Central memory CD8-positive, alpha-beta T cell (primary cell): ENCODE results near the gene ADAT3.
"Not testable (repeated sequence)": the region's sequence is repeated elsewhere in the genome, so short reads cannot be mapped to it uniquely, and the experiment has no call there.

Experiments
- ATAC-seq: fragments of 150-1000 bp; cut with Tn5 transposase; replicated peaks from 2 replicates; pipeline ENCODE4 v1.10.0; 2022; ENCODE audit warnings: mild to moderate bottlenecking, moderate FRiP score, moderate number of reproducible peaks; ENCODE audit not compliant: poor library complexity, severe bottlenecking; ENCODE audit errors: extremely low read depth
- DNase-seq, 2 donors: peaks; one replicate each; pipeline ENCODE4 v3.0.0; 2021; ENCODE audit warnings: low spot score in 2 of 2
- H3K27ac Mint-ChIP-seq: one replicate; pipeline ENCODE4 v1.8.0; 2022; ENCODE audit warnings: low read depth, mild to moderate bottlenecking, moderate library complexity, mixed read lengths
- H3K27me3 Mint-ChIP-seq: one replicate; pipeline ENCODE4 v1.8.0; 2022; ENCODE audit warnings: mixed read lengths
- H3K36me3 Mint-ChIP-seq: one replicate; pipeline ENCODE4 v1.8.0; 2022; ENCODE audit warnings: mild to moderate bottlenecking, moderate library complexity, mixed read lengths; ENCODE audit not compliant: insufficient read depth
- H3K4me1 Mint-ChIP-seq: one replicate; pipeline ENCODE4 v1.8.0; 2022; ENCODE audit warnings: mixed read lengths
- H3K4me3 Mint-ChIP-seq: one replicate; pipeline ENCODE4 v1.8.0; 2022; ENCODE audit warnings: mild to moderate bottlenecking, moderate library complexity, mixed read lengths
- H3K9me3 Mint-ChIP-seq: one replicate; pipeline ENCODE4 v1.8.0; 2022; ENCODE audit warnings: mixed read lengths

ADAT3 gene

DNA sequence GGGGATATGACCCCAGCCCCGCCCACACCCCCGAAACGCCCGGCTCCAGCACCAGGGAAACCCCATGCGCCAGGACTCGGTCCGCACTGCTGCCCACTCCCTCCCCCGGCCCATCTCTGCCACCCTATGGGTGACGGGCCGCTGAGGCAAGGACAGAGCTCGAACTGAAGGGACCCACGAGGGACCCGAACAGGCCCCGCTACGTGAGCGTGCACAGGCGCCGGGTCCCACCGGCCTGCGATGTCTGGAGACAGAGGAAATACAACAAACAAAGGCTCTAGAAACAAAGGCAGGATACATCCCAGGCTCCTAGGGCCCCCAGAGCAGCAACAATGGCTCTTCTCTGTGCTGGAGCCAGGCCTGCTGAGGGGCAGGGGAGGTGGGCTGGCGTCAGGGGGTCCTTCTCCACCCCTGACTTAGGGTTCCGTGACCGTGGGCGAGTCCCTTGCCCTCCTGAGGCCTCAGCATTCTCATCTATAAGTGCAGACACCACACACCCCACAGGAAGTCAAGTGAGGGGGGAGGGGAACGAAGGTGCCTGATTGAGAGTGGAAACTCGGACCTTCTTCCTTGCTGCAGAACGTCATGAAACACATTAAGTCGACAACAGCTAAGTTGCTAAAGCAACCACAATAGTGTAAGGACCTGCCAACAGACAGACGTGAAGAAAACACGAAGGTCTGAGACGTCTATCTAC is 23.0 kb upstream of the ADAT3 start:
- peak; percentile 59 to 89 for DNase-seq
- no peaks in the 10 kb centered on the region for H3K27me3 Mint-ChIP-seq
- peak overlapping the region; percentile 98 for H3K4me3 Mint-ChIP-seq
- peaks cover 40% of the 10 kb centered on the region for H3K36me3 Mint-ChIP-seq
- peak; percentile 74 for ATAC-seq
- peak overlapping the region; percentile 99 for H3K27ac Mint-ChIP-seq
- peaks cover 29% of the 10 kb centered on the region for H3K4me1 Mint-ChIP-seq
- no peaks in the 10 kb centered on the region for H3K9me3 Mint-ChIP-seq

DNA sequence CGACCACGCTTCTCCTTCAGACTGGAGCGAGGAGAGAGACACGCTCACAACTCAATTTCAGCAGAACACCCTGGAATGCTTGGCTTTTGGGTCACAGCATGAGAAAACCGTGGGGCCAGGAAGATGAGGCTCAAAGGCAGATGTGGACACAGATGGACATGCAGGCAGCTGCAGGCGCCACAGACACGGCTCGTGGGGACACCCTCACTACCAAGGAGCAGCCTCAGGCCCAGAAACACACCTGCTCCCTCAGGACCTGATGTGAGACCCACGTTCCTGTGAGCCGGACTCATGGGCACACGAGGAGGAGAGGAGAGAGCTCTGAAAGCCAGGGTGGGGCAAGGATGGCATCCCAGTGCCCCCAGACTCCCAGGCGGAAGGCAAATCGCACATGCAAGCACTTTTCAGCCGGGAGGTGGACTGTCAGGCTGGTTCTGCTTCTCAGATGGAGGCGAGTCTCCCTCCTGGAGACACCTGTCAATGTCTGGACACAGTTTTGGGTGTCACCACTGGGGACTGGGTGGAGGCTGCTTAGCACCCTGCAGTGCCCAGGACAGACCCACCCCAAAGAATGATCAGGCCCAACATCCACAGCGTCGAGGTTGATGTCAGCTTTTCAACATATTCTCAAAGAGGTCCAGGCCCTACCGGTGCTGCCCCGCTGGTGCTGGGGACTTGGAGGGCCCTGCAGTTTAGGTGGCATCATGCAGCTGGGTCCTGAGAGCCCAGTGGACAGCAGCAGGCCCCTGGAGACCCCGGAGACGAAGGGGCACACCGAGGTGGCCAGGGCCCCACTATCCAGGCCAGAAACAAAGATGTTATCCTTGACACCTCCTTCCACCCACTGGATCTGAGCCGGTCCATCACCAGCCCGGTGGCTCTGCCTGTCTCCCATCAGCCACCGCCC is 22.2 kb upstream of the ADAT3 start:
- no peaks in the 10 kb centered on the region for H3K9me3 Mint-ChIP-seq
- peaks cover 42% of the 10 kb centered on the region for H3K36me3 Mint-ChIP-seq
- no peak for DNase-seq
- peaks cover 29% of the 10 kb centered on the region for H3K4me1 Mint-ChIP-seq
- H3K27ac Mint-ChIP-seq: peak overlapping the region; percentile 99
- no peaks in the 10 kb centered on the region for H3K27me3 Mint-ChIP-seq
- peak overlapping the region; percentile 98 for H3K4me3 Mint-ChIP-seq
- no peak for ATAC-seq

DNA sequence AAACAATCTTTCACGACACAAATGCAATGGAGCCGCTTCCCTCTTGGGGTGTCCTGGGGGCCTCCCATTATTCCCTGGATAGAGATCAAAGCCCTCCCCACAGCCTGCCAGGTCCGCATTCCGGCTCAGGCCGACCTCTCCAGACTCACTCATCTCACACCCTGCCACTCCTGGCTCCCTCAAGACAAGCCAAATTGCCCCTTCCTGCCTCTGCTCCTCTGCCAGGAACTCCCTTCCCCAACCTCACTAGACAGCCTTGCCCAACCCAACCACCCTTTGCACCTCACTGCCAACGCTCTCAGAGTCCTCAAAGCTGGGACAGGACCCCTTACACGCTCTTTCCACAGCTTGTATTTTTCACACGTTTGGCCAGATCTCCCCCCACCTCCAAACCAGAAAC is 21.4 kb upstream of the ADAT3 start:
- ATAC-seq: peak; percentile 7
- Mint-ChIP-seq H3K27ac (peak overlapping the region; percentile 99), H3K27me3 (no peaks in the 10 kb centered on the region), H3K4me3 (peak overlapping the region; percentile 98), H3K9me3 (no peaks in the 10 kb centered on the region), H3K4me1 (peaks cover 29% of the 10 kb centered on the region), H3K36me3 (peaks cover 41% of the 10 kb centered on the region)
- no peak for DNase-seq

DNA sequence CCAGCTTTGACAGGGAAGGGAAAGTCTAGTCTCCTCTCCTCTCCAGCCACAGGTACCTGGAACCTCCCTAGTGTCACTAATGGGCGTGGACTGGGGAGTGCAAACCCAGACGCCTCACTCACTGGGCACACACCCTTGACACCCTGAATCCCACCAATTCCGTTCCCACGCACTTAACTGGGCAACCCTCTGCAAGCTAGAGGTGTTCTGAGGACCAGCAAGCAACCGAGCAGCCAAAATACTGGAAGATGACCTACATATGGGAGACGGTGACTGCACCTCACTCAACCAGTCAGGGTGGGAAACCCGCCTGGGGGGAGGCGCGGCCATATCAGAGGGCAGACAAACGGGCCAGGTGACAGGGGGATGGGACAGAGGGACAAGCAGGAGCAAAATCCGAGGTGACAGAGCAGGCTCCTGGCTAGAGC is 20.9 kb upstream of the ADAT3 start:
- Mint-ChIP-seq H3K27ac (peak overlapping the region; percentile 99), H3K27me3 (no peaks in the 10 kb centered on the region), H3K36me3 (peaks cover 41% of the 10 kb centered on the region), H3K4me1 (peaks cover 29% of the 10 kb centered on the region), H3K4me3 (peak overlapping the region; percentile 98), H3K9me3 (no peaks in the 10 kb centered on the region)
- ATAC-seq: peak; percentile 12
- no peak for DNase-seq

DNA sequence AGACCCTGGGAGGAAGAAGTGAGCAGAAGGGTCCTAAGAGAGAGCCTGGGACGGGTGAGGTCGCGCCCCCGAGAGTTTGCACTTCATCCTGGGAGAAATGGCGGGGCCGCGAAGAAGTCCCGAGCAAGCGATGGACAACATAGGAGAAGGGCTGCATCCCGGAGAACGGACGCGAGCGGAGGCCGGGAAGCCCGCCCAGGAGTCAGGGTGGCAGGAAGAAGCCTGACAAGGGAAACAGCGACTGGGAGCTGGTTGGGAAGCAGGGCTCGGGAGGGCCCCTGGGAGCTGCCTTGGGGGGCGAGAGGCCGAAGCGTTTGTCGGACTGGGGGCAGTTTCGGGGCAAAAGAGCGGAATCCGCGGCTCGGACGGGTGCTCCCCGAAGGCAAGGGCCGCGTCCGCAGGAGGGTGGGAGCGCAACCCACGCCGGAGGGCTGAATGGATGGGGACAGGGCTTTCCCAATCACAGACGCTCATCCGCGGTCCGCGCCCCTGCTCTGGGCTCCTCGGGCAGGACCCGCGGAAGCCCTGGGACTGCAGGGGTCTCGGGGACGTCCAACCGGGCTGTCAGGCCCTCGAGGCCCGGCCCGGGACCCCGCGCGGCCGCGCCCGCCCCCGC is 20.4 kb upstream of the ADAT3 start:
- Mint-ChIP-seq H3K36me3 (peaks cover 41% of the 10 kb centered on the region), H3K27ac (peak overlapping the region; percentile 99), H3K27me3 (no peaks in the 10 kb centered on the region), H3K4me1 (peaks cover 29% of the 10 kb centered on the region), H3K4me3 (peak overlapping the region; percentile 98), H3K9me3 (no peaks in the 10 kb centered on the region)
- DNase-seq (no peak), ATAC-seq (no peak)

GRCh38 chr19:1885398-1886119 is 19.6 kb upstream of the ADAT3 start, which contains the start of gene ABHD17A:
Gene ABHD17A (minus strand): TSS chr19:1885496. CDS start chr19:1881566, 3,930 bp downstream.
- peaks cover 29% of the 10 kb centered on the region for H3K4me1 Mint-ChIP-seq
- peak; percentile 89 to 94 for DNase-seq

GRCh38 chr19:1886360-1886759 is 18.8 kb upstream of the ADAT3 start:
- H3K9me3 Mint-ChIP-seq, ATAC-seq, DNase-seq, H3K27me3 Mint-ChIP-seq, H3K27ac Mint-ChIP-seq, H3K4me3 Mint-ChIP-seq: not testable (repeated sequence)
- peaks cover 29% of the 10 kb centered on the region for H3K4me1 Mint-ChIP-seq
- H3K36me3 Mint-ChIP-seq: peaks cover 35% of the 10 kb centered on the region

More at GRCh38 chr19:1885398-1886119, 19.6 kb upstream of the ADAT3 start, which contains the start of gene ABHD17A:
- ATAC-seq: peak; percentile 48
- peak within 1 kb of the TSS; percentile 99 for H3K27ac Mint-ChIP-seq
- peak within 1 kb of the TSS; percentile 98 for H3K4me3 Mint-ChIP-seq
- not testable (repeated sequence) for H3K27me3 Mint-ChIP-seq, H3K9me3 Mint-ChIP-seq
- H3K36me3 Mint-ChIP-seq: peaks cover 39% of the 10 kb centered on the region

DNA sequence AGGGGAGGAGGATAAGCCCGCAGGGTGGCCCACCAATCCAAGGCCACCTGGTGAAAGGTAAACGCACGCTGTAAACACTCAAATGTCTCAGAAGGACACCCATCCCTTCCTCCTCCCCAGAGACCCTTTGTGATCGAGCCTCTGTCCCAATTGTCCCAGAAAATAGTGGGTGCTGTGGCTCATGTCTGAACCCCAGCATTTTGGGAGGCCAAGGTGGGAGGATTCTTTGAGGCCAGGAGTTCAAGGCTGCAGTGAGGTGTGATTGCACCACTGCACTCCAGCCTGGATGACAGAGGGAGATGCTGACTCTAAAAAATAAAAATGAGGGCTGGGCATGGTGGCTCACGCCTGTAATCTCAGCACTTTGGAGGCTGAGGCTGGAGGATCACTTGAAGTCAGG is 16.8 kb upstream of the ADAT3 start:
- no peak for ATAC-seq
- H3K4me3 Mint-ChIP-seq: no peak overlapping the region
- H3K27me3 Mint-ChIP-seq: no peaks in the 10 kb centered on the region
- H3K27ac Mint-ChIP-seq: no peak overlapping the region
- H3K4me1 Mint-ChIP-seq: peaks cover 13% of the 10 kb centered on the region
- peaks cover 20% of the 10 kb centered on the region for H3K36me3 Mint-ChIP-seq
- DNase-seq: no peak
- no peaks in the 10 kb centered on the region for H3K9me3 Mint-ChIP-seq

DNA sequence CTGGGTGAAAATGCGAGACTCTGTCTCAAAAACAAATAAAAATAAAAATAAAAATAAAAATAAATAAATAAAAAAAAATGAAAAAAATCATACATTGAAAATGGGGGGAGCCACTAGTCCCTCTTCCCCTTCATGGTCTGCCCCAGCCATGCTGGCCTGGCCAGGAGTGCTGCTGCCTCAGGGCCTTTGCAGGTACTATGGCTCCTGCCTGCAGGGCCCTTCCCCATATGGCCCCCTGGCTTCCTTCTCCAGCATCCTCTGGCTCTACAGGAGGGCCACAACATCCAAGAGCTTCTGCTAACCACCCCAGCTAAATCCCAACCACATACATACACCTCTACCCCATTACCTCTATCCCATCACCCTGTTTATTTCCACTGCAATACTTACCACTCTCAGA is 15.3 kb upstream of the ADAT3 start:
- Mint-ChIP-seq H3K4me3 (no peak overlapping the region), H3K27ac (no peak overlapping the region), H3K4me1 (peaks cover 6% of the 10 kb centered on the region), H3K9me3 (no peaks in the 10 kb centered on the region), H3K36me3 (peaks cover 9% of the 10 kb centered on the region), H3K27me3 (no peaks in the 10 kb centered on the region)
- ATAC-seq: no peak
- DNase-seq: no peak

DNA sequence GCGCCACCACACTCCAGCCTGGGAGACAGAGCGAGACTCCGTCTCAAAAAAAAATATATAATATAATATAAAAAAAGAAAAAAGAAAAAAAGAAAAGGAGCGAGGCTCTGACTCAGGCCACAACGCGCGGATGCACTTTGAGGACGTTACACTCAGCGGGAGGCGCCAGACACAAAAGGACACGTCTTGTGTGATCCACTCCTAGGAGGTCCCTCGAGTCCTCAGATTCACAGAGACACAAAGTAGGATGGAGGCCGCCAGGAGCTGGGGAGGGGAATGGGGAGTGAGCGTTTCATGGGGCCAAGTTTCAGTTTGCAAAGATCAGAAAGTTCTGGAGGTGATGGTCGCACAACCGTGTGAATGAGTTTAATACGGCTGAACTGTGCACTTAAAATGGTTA is 11.4 kb upstream of the ADAT3 start:
- H3K4me3 Mint-ChIP-seq: no peak overlapping the region
- H3K4me1 Mint-ChIP-seq: peaks cover 21% of the 10 kb centered on the region
- H3K27me3 Mint-ChIP-seq: no peaks in the 10 kb centered on the region
- H3K9me3 Mint-ChIP-seq: no peaks in the 10 kb centered on the region
- ATAC-seq (no peak), DNase-seq (no peak)
- H3K27ac Mint-ChIP-seq: peak overlapping the region; percentile 32
- H3K36me3 Mint-ChIP-seq: peaks cover 16% of the 10 kb centered on the region

DNA sequence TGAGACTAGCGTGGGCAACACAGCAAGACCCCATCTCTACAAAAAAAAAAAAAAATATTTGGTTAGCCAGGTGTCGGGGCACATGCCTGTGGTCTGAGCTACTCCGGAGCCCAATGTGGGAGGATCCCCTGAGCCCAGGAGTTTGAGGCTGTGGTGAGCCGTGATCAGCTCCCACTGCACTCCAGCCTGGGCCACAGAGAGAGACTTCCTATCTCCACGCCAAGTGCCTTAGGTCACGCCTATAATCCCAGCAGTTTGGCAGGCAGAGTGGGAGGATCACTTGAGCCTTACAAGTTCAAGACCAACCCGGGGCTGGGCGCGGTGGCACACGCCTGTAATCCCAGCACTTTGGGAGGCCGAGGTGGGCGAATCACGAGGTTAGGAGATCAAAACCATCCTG is 8.7 kb upstream of the ADAT3 start:
- DNase-seq (no peak), ATAC-seq (no peak)
- H3K27me3 Mint-ChIP-seq: no peaks in the 10 kb centered on the region
- peak overlapping the region; percentile 96 for H3K27ac Mint-ChIP-seq
- H3K4me1 Mint-ChIP-seq: peaks cover 21% of the 10 kb centered on the region
- H3K36me3 Mint-ChIP-seq: peaks cover 18% of the 10 kb centered on the region
- H3K9me3 Mint-ChIP-seq: no peaks in the 10 kb centered on the region
- peak overlapping the region; percentile 82 for H3K4me3 Mint-ChIP-seq

- no peak for ATAC-seq
- Mint-ChIP-seq H3K4me3 (no peak overlapping the region), H3K9me3 (no peaks in the 10 kb centered on the region), H3K27ac (no peak overlapping the region), H3K4me1 (peaks cover 21% of the 10 kb centered on the region), H3K36me3 (peaks cover 22% of the 10 kb centered on the region), H3K27me3 (no peaks in the 10 kb centered on the region)
- DNase-seq: no peak
Measured at GRCh38 chr19:1901940-1902404, 3.2 kb upstream of the ADAT3 start.
